CMK (cell line): ENCODE measurements around the gene PTPN4.

Experiments used
- DNase-seq: peaks from one replicate; pipeline ENCODE4 v3.0.0-alpha.2; 2010; ENCODE audit warnings: low read depth

The PTPN4 gene

DNA sequence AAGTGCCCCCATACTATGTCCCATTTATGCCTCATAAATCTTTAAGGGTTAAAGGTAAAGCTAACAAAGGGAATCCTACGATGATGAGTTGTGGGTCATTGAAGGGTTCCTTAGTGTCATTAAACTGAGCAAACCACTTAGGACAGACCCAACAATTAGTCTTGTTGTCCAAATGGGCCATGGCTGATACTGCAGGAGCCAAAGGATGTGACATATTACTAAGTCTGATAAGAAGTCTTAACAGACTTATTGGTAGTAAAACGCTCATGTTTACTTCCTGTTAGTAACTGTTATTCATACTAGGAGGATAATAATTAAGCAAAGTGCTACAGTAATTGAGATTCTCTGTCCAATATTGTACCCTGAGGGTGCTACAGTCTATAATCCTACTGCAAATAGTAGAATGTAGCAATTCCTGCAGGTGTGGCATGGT is 96.8 kb downstream of the PTPN4 start:
- DNase-seq: peak; percentile 8

DNA sequence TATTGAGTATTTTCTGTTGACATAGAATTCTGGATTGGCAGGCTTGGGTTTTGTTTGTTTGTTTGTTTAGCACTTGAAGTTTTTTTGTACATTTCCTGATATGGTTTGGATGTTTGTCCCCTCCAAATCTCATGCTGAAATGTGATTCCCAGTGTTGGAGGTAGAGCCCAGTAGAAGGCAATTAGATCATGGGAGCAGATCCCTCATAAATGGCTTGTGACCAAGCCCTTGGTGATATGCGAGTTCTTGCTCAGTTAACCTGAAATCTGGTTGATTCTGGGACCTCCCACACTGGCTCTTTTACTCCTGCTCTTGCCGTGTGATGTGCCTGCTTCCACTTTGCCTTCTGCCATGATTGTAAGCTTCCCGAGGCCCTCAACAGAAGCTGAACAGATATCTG is 98.0 kb downstream of the PTPN4 start:
- DNase-seq: no peak

DNA sequence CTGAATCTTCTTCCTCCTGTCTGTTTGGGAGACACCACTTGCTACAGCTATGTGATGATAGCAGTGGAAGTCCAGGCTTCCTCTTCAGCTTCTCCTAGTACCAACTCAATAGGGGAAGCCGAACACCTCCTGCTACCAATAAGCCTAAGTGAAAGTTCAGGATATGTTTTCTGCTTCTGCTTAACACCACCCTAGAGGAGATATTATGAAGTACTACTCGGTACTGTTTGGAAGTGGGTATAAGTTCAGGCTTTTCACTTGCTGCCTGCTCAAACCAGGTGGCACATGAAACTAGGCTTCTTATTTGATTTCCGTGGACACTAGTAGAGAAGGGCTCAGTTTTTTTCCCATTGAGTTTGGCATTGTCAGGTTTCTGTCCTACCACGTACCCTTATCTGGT is 99.8 kb downstream of the PTPN4 start:
- peak; percentile 27 for DNase-seq

DNA sequence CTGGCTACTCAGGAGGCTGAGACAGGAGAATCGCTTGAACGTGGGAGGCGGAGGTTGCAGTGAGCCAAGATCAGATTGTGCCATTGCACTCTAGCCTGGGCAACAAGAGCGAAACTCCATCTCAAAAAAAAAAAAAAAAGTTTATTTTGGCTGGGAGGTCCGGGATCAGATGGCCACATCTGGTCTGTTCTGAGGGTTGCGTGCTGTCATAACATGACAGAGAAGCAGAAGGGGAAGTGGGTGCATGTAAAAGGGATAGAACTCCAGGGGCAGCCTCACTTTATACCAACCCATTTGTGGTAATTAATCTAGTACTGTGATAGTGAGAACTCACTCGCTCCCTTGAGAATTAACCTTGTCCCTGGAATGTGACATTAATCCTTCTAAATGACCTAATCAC is 101.2 kb downstream of the PTPN4 start:
- DNase-seq: peak; percentile 58

DNA sequence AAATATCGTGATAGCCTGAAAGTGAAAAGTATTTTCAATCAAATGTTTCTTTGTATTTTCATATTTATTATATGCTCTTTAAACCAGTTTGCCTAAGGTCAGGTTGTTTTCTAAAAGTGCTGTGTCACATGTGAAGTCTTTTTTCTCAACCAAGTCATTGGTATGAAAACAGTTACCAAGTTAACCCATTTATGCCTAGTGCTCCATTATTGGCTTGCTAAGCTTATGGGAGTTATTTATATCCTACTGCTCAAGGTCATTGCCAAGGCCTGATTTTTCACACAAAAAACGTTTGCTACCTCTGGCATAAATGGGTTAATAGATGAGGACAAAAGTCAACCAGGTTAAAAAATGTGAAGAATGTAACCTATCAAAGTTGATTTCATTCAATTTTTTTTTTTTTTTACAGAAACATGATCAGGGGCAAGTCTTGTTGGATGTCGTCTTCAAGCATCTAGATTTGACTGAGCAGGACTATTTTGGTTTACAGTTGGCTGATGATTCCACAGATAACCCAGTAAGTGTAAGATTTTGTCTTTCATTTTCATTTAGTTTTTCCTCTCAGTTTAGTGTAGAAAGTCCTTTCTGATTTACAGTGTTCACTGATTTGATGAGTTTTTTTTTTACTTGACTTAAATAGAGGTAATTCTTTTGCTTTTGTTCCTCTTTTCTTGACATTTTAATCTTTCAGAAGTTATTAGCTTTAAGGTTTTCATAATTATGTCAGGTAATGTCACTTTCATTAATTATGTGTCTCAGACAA is 102.6 kb downstream of the PTPN4 start:
- DNase-seq: no peak

DNA sequence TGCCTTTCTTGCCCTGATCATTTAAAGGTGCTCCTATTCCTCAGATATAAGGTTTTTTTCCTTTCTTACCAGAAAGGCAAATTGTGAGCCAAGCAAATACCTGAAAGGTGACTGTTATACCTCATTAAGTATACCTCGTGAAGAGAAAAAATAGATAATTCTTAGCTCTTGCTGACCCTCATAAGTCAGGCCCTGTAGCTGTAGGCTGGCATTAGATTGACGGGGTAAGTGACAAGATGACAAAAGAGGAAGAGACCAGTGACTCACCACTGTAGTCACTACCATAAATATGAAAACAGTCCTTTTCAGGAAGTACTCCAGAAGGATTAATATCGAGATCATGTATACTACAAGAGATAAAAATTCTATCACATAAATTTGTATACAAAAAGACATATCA is 104.6 kb downstream of the PTPN4 start:
- no peak for DNase-seq

DNA sequence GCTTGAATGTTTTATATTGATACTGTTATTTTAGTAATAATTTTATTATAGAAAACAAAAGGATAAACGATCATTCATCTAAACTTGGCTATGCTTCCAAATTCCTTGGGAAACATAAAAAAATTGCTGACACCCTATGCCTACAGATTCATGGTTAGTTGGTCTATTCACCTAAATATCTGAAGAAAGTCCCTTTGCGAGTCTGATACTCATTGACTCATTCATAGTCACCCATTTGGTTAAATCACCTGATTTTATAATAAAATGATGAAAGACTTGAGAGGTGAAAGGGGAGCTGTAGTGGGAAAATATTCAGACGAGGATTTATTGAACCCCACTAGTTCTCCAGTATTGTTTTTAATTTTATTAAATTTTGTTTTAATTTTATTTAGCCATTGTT is 112.0 kb downstream of the PTPN4 start:
- no peak for DNase-seq

DNA sequence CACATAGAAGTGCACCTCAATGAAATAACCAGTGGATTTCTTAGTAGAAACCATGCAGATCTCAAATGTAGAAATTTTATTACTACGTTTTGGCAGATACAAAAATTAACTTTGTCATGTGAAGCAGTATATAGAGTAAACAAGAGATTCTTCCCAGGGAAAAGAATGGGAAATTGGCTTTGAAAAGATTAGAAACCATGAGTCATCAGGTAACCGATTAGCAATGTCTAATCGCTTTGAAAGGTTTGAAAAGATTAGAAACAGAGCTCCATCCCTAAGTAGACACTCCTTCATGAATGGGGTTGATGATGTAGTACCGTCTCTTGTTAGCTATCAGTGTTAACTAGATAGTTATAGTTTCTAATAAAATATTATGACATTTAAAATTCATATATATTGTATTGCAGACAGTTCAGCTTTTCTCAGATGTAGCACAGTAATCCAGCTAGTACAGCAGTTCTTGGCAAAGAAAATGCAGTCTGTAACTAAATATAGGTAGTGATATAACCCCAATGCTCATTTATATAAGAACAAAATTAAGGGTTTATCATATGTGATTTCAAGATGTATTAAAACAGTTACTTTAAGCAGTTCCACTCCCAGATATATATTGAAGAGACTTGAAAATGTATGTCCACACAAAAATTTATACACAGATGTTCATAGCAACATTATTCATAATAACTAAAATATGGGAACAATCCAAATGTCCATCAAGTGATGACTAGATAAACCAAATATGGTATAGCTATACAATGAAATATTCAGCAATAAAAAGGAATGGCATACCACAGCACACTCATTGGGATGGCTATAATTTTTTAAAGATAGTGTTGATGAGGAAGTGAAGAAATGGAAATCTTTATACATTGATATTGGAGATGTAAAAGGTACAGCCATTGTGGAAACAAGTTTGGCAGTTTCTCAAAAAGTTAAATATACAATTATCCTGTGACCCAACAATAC is 113.9 kb downstream of the PTPN4 start:
- DNase-seq: no peak

DNA sequence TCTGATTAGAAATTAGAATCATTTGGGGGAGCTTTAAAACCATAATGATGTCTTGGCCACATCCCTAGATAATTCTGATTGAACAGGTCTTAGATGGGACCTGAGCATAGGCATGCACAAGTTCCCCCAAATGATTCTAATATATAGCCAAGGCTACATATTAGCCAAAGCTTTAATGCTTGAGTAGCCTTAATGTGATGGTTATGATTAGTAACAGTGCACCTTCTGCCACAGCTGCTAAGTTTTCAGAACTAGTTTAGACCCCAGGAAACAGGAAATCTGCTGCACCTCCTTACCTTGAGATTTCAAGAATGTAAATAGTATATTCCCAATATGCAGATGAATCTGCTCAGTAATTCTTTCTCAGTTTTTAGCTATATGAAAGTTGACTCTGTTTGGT is 119.8 kb downstream of the PTPN4 start:
- no peak for DNase-seq

DNA sequence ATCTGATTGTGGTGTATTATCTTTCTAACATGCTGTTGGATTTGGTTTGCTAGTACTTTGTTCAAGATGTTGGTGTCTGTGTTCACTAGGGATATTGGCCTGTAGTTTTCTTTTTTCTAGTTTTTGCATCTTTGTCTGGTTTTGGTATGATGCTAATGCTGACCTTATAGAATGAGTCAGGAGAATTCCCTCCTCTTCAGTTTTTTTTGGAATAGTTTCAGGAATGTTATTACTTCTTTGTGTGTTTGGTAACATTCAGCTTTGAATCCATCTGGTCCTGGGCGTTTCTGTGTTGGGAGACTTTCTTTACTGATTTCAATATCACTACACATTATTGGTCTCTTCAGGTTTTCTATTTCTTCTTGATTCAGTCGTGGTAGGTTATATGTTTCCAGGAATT is 129.0 kb downstream of the PTPN4 start:
- no peak for DNase-seq

DNA sequence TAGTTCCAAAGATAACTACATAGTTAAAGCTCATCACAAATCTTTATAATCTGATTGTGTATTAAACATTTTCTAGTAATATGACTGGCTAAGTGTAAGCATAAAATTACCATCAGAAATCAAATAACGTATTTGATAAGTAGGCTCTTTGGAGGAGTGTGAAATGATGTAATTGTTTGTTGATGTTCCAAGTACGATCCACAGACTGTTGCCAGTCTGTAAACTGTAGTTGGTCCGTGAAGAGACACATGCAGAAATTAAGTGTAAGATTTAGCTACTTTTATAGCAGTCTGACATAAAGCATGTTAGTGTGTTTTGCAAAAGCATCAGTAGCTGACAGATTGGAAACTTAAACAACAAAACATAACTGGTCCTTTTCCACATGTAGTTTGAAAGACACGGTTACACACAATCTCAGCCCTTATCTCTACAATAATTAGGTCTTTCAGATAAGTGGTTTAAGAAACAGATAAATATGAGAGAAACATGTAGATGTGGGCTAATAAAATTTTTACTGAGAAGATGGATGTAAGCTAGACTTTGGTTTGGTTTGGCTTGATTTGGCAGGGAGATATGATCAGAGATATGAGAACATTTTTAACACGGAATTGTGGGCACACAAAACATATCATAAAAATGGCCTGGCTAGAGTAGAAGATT is 138.1 kb downstream of the PTPN4 start:
- DNase-seq: no peak

DNA sequence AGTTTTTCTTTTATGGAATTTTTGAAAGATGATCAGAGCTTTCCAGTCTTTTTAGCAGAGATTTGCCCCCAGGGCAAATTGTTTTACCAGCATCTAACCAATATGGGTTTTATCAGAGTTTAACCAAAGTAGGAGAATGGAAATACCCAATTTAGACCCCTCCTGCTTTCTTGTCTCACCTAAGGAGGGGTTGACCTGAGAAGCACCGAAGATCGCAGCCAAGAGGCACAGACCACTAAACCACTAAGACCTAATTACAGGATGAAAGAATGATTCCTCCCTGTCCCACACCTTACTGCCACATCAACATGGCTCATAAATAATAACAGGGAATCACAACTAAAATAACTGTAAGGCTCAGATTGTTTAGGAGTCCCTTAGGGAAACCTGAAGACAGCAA is 141.3 kb downstream of the PTPN4 start:
- no peak for DNase-seq

DNA sequence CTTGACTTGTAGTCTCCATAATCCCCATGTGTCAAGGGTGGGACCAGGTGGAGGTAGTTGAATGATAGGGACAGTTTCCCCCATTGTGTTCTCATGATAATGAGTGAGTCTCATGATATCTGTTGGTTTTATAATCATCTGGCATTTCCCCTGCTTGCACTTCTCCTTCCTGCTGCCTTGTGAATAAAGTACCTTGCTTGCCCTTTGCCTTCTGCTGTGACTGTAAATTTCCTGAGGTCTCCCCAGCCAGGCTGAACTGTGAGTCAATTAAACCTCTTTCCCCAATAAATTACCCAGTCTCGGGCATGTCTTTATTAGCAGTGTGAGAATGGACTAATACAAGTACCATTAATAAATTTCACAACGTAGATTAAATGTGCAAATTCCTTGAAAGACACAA is 150.8 kb downstream of the PTPN4 start:
- DNase-seq: no peak

DNA sequence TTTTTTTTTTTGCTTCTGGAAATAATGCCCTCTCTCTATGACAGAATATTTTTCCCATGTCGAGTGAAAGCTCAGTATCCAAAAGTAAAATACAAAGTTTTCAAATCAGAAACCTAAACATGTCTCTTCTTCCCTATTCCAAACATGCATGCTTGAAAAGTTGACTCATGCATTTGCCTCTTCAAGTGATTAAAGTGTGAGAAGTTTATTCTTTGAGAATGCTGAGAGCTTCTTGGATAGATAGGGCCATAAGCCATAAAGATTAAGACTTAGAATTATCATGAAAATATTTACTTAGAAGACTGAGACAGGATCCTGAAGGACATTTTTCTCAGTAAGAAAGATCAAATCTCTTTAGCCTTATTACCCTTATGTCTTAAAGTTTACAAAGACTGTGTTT is 154.5 kb downstream of the PTPN4 start:
- DNase-seq: no peak

DNA sequence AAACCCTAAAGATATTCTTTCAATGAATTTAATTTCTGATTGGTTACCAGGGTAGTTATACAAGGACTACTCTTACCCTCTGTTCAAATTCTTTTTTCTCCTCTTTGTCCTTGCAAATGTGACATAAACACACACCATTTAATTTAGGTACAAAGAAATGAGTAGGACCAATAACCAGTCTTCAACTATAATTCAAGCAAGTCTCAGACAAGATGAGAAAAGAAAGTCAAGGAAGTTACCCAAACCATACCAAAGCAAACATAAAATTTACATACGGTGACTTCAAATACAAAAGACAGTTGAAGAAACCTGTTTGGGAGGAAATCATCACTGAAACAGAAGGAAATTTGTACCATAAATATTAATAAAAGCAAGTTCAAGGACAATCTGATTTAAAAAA is 162.1 kb downstream of the PTPN4 start:
- DNase-seq: no peak

DNA sequence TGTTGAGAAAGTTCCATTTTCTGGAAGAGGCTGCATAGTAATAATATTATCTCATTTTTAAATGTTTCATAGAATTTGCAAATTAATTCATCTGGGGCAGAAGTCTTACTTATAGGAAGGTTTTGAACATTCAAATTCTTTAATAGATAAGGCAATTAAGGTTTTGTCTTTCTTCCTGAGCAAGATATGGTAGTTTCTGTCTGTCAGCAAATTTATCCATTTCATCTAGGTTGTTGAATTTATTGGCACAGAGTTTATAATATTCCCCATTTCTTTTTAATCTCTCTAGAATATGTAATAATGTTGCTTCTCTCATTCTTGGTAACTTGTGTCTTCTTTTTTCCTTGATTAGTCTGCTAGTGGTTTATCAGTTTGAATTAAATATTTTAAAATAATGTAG is 163.0 kb downstream of the PTPN4 start:
- DNase-seq: no peak

DNA sequence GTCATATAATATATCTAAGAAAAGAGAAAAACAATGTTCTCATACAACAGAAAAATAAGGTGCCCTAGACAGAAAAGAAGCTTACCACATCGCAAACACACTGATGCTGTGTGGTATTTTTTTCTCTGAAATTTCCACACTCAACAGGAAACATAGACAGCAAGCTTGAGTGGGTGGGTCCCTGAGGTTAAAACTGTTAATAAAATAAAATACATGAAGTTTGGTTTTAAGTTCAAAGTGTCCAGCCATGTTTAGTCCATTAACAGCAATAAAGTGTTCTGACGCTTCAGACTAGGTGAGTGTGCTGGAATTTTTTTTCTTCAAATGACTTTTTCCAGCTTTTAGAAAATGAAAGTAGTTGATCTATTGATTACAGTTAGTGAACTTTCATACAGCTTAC is 169.8 kb downstream of the PTPN4 start:
- DNase-seq: no peak

DNA sequence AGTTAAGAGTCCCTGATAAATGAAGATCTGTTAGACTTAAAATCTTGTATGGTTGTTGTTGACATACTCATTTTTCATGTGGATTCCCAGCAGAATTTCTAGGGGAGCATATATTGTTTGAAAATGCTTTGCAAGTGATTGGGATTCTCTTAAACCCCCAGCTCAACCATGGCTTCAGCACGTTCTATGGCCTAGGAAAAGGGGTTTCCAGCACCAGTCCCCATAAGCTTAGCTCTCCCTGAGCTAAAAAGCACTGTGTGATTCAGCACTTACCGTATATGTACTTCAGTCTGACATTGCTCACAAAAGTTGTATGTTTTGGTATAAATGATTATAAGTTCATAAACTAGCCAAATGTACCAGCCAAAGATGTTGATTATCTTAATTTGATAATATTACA is 173.1 kb downstream of the PTPN4 start:
- no peak for DNase-seq

DNA sequence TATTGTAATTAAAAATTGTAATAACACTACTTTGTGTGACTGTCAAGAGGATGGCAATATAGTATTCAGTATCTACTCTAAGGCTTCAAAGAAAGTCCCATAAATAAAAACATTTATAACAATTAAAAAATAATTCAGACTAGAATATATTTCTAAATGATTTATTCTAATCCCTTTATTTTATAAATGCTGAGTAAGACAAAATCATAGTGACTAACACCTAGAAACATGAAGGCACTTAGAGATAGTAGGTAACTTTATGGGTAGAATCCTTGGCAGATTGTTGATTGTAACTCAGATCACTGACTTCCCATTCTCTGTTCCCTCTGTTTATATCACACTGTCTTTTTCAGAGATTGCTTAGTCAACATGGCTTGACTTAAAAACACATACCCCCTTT is 174.6 kb downstream of the PTPN4 start:
- no peak for DNase-seq

DNA sequence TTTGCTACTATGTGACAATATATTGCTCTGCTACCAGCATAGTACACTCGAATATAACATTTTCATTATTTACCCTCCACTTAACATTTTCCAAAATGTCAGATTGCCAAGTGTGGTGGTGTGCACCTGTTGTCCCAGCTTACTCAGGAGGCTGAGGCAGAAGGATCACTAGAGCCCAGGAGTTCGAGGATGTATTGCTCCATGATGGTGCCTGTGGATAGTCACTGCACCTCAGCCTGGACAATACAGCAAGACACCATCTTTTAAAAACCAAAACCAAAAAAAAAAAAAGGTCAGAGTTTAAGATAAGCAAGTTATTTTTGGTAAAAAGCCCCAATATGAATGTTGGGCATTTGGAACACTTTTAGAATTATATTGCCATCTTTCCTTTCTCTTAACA is 178.0 kb downstream of the PTPN4 start:
- DNase-seq: no peak

DNA sequence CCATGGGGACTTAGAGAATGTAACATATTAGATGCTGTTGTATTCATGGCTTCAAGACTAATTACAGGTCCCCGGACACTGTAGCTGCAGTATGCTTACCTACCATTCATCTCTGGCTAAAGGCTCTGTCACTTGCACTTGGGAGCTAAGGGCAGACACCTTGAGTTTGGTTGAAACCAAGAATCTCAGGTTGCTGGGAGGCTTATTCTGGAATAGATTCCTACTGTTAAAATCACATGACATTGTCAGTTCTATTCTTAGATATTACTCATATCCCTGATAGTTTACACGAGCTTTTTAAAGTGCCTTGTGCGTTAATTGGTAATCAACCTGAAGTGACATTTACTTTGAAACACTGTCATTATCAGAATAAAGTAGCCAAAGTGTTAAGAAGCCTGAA is 180.2 kb downstream of the PTPN4 start:
- DNase-seq: no peak

DNA sequence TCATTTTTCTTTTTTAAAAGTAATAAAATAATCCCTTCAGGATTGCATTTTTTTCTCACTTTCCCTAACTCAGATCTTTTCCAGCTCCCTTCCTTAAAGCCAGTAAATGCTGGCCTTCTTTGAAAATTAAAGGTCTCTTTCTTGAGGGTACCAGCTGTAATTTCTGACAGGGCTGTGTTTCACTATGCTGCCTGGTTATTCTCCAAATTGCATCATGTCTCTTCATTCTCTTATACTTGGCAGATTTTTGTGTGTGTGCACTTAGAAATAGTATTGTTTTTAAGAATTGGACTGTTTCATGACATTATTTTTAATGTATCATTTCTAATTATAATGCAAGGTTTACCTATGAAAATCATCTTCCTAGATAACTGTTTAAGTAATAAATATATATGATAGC is 181.1 kb downstream of the PTPN4 start:
- DNase-seq: no peak

DNA sequence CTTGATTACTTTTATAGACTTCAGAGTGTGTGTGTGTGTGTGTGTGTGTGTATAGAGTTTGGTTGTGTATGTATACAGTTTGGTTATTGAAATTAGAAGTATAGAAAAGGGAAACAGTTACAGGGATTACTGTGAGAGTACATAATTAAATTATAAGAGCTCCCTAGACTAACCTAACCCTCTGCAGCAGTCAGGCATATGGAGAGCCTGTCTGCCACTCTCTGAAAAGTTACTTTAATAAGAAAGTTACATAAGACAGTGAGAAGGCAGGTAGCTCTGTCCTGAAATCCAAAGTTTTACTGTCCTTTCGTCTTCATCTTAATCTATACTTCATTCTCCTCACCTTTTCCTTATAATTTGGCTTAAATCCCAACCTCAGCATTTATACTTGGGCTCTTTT is 181.7 kb downstream of the PTPN4 start:
- DNase-seq: no peak
